GM18505 (cell line): ENCODE results near the gene LRRK1.

Experiments
- ATAC-seq: cut with Tn5 transposase; IDR thresholded peaks from one replicate; pipeline ENCODE4 v1.9.1; 2021; ENCODE audit not compliant: unreplicated experiment
- POLR2A ChIP-seq: IDR thresholded peaks from 4 replicates; pipeline ENCODE4 v1.6.1; 2011; ENCODE audit warnings: borderline replicate concordance; ENCODE audit not compliant: insufficient read depth, insufficient read length; ENCODE audit errors: extremely low read depth

LRRK1 gene

DNA sequence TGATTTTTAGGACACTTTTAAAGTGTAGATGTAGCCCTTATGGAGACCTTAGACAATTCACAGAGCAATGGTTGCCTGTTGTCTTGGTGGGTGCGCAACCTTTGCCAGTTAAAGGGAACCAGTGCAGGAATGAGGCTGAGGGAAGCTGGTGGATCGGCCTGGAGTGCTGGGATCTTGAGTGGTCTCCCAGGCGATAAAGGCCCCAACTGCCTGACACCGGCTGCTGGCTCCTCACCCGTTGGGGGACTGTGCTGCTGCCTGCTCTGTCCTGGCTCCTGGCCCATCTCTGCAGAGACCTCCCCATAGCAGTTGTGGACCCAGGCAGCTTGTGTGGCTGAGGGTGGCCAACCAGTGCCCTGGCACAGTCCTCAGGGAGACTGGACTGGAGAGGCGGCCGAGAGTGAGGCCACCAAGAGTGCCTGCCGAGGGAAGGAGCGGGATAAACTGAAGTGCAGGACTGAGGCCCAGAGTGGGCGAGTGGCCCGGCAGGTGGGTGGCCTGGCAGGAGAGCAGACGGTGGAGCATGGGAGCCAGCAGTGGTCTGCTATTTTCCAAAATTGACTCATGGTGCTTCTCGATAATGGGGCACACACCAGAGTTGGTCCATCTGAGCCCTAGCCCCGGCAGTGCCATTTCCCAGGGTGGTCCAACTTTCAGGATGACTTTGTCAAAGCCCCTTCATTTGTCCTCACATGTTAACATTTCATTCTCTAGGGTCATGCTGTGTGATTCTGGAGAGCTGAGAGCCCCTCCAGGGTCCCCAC is 37.4 kb upstream of the LRRK1 start:
- no peak for ATAC-seq
- no peak for TF ChIP-seq POLR2A

DNA sequence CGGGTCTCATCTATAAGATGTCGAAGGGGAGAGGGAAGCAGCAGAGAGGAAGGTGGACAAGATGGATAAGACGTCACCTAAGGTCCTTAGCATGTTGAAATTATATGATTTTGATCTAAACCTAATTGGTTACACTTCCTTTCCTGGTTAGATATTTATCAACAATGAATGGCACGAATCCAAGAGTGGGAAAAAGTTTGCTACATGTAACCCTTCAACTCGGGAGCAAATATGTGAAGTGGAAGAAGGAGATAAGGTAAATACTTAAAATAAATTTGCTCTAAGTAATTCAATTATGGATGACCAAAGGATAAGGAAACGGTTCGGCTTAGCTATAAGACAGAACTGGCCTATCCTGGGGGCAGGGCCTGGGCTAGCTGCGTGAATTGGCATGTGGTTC is 34.0 kb upstream of the LRRK1 start:
- no peak for TF ChIP-seq POLR2A
- ATAC-seq = no peak

DNA sequence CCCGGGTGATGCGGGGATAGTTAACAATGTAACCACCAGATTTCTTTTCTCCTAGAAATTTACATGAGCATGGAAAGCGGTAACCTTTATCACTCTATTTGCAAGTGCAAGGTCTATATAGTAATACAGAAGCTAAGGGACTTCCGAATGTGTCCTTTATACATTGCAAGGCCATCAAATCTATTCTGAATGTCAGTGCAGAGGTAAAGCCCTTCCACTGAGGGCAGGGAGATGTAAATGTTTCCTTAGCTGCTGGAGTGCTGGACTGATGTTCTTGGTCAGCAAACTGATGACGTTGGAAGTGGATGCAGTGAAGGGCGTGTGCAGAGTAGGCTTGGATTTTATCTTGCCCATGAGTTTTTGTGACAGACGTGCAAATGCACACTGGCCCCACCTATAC is 33.3 kb upstream of the LRRK1 start:
- no peak for ATAC-seq
- TF ChIP-seq POLR2A = no peak

DNA sequence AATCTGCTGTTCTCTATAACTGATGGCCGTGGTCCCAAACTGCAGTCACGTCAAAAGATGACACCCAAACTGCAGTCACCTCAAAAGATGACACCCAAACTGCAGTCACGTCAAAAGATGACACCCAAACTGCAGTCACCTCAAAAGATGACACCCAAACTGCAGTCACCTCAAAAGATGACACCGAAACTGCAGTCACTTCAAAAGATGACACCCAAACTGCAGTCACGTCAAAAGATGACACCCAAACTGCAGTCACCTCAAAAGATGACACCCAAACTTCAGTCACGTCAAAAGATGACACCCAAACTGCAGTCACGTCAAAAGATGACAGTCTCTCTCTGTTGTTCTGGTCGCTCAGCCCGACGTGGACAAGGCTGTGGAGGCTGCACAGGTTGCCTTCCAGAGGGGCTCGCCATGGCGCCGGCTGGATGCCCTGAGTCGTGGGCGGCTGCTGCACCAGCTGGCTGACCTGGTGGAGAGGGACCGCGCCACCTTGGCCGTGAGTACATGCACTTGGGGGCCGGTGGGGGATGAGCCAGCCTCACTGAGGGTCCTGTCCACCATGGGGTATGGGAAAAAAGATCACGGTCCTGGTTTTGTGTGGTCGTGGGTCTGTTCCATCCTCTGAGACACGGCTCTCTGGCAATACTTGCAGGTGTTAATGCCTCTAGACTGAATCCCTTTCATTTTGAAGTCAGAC is 31.8 kb upstream of the LRRK1 start:
- ATAC-seq = no peak
- no peak for TF ChIP-seq POLR2A

DNA sequence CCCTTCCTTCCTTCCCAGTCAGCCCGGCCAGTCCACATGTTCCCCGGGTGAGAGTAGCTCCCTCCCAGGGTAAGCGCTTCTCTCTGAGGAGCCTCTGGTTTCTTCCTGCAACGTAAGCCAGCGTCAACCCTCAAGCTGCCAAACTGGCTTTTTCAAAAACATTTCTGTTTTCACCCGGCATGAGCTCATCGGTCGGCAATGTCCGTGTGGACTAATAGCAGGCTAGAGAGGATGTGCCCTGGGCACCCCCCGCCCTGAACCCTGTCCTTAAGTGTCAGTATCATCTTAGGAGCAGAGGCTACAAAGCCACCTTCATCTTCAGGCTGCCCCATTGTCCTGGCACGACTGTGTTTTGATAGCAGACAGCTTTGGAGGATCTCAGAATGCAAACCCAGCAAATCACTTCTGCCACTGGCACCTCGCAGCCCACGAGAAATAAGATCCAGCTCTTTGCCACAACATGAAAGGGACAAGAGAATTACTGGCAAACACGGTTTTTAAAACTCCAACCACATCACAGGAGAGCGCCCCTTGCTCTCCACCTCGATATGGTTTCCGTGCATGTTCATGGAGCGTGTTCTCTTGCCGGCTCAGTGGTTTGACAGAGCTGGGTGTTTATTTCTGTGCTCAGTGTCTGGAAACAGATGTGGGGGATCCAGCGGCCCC is 29.6 kb upstream of the LRRK1 start:
- TF ChIP-seq POLR2A = no peak
- ATAC-seq = no peak

DNA sequence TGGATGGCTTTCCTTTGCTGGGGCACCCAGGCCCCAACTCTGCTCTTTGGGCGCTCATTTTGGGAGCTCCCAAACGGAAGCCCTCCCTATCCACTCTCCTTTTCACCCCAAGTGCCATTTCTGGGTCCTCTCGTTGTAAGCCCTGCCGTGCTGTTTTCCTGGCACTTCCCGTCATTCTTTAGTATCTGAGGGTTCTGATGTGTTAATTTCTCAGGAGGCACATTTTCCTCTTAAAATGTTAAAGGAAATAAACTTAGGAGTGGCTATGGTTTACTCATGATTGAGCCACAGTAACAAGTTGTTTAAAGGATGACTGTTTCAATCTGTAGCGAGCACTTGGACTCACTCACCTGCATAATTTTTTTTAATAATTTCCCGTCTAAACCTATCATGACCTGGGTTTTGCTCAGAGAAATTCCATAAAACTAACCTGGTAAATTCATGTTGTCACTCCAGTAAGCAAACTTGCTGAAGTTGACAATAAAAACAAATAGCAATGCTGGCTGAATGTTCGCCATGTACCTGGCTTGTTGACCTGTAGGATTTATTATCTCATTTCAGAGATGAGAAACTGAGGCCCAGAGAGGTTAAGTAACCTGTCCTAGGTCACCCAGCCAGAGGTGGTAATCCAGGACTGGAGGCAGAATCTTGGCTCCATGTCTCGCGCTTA is 29.0 kb upstream of the LRRK1 start:
- no peak for TF ChIP-seq POLR2A
- no peak for ATAC-seq

DNA sequence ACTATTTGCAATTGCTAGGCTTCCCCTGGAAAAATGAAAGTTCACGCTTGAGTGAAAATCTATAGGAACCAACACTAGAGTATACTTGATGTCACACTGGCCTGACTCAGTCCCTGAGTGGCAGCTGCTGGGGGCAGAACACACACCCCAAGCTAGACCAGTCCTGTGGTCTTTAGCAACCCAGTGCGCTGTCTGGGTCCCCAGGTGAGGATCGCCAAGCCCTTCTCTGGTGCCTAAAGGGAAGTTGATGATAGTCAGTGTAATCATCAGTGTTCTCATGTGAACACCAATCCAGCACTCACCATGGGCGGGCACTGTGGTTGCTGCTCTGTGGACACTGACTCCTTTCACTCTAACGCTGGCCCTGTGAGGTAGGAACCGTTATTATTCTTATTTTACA is 28.3 kb upstream of the LRRK1 start:
- no peak for TF ChIP-seq POLR2A
- no peak for ATAC-seq

DNA sequence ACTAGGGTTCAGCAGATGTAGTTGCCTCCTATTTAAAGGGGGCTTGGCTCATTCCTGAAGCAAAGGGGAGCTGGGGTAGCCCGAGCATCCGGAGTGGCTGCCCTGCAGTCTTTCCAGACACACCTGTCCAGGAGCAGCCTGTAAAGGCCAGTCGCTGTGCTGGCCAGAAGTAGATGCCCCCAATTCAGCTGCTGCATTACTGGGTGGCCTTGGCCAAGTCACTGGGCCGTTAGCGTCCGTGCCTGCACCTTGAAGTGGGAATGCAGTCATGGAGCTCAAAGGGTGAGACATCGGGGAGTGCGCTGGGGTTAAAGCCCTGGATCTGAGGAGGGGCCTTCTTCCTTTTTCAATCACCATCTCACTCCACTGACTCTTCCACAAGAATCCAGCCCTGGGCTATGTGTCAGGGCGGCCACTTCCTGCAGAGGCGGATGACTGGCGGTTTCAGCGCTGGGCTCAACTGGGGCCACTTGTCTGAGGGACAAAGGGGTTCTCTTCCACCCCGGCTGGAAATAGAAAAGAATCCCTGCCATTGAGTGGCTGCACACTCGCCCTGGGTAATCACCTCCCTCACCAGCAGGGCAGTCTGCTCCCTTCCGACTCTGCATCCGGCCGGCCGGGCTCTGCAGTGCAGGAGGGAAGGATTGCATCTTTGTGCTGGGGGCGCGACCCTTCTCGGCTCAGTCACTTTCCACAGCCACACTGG is 27.7 kb upstream of the LRRK1 start:
- ATAC-seq = no peak
- TF ChIP-seq POLR2A = no peak

DNA sequence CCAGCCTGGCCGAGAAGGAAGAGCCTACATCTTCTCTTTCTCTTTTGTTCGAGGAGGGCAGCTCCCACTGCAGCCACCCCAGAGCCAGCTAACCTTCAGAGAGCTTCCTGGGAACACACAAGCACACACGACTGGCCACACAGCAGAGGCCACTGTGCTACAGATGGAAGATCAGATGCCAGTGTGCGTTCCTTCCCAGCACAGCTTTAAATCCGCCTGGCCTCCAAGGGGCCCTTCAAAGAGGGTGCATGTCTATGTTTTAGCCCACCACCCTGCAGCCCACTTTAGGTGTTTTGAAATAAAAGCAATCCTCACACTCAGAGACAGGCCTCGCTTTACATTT is 27.2 kb upstream of the LRRK1 start:
- TF ChIP-seq POLR2A = no peak
- no peak for ATAC-seq

DNA sequence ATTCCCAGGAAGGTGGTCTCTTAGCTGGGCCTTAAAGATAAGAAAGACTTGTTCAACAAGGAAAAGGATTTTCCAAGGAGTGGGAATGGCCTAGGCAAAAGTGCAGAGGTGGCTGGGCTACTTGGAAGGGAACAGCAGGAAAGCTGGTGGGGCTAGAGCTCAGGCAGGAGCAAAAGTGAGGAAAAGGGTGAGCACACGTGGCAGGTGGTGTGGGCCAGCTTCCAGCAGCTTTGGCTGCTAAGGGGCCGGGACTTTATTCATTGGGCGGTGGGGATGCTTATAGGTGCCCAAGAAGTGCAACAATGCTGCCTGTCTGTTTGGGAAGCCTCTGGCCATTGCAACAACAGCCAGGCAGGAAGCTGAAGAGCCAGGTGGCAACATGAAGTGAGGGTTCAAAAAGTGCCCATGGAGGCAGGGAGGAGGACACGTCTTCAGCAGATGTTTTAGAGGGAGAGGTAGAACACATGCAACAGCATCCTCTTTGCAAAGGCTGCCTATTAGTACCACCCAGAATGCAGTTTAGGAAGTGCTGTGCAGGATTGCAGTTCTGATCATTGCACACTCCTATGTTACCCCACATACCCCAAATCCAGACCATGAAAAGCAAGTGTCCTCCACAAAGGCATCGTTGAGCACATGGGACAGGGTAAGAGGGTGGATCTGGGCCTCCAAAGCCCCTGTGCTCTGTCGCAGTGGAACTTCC is 25.7 kb upstream of the LRRK1 start:
- no peak for TF ChIP-seq POLR2A
- ATAC-seq = no peak

DNA sequence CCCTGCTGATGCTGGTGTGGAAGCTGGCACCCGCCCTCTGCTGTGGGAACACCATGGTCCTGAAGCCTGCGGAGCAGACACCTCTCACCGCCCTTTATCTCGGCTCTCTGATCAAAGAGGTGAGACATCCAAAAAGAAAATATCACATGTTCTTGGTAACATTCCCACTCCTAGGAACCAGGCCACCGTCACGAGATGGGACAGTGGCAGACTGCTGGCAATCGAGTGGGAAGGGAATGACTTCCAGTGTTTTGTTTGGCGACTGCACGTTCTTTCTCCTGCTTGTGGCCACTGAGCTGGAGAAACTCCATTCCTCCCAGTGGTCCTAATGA is 25.2 kb upstream of the LRRK1 start:
- no peak for TF ChIP-seq POLR2A
- ATAC-seq = no peak

DNA sequence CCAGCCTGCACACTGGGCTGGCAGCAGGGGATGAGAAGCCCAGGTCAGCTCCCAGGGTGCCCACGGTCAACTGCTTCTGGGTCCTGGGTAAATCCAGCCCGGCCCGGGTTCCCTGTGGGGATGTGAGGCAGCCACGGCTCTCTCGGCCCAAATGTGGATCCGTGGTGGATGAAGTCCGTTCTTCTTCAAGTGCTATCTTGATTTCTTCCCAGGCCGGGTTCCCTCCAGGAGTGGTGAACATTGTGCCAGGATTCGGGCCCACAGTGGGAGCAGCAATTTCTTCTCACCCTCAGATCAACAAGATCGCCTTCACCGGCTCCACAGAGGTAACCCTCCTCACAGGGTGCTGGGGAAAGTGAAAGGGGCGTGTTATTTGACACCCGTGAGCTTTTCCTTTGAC is 23.4 kb upstream of the LRRK1 start:
- no peak for TF ChIP-seq POLR2A
- no peak for ATAC-seq
